NCI-H2081 treated with DMSO at 0.1 percent for 48 hours (cell line): ENCODE results near the gene CLCNKB.
"Not testable (repeated sequence)": the region's sequence is repeated elsewhere in the genome, so short reads cannot be mapped to it uniquely, and the experiment has no call there.

ENCODE experiments used
- DNase-seq: peaks from one replicate; lab custom pipeline; 2025; lab: John Stamatoyannopoulos, UW

Gene CLCNKB

DNA sequence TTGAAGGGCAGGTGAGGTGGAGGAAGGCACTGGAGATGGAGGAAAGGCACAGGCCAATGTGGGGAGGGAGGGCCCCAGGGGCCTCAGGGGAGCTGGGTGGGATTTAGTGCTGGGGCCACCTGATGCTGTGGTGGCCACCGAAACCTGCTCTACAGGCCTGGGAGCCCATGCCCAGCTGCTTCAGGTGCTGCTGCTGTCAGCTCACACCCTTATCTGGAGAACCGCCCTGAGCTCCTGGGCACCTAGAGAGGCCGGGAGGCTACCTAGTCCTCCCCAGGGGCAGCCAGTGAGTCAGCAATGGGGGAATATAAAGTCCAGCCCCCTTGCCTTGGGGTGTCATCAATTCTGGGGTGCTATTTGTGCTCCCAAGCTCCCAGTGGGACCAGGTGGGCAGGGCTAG, 17.7 kb downstream of the CLCNKB start:
- no peak for DNase-seq

DNA sequence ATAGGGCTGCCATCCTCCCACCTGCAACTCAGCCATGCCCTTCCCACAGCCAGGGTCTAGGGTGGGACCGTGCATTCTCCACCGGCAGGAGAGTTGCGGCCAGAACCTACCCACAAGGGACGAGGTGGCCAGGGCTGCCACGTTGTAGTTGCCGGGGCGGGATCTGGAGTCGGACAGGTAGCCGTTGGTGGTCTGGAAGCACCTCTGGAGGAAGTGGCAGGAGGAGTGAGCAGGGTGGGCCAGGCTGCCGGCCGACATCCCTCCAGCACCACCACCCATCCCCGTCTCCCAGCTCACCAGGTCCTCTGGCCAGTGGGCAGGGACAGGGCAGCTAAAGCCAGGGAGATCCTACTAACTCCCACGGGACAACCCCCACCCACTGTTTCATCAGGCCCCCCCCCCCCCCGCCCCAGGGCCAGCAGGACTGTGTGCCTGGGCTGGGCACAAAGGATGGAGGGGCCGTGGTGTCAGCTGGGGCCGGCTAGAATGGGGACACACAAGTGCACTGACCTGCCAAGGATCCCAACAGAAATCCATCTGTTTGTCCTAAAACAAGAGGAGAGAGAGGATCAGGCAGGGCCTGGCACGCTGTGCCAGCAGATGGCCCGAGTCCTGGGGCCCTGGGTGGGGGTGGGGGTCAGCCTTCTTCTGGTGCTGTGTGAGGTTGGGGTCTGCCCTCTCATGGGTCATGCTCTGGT, 18.6 kb downstream of the CLCNKB start:
- DNase-seq: not testable (repeated sequence)

DNA sequence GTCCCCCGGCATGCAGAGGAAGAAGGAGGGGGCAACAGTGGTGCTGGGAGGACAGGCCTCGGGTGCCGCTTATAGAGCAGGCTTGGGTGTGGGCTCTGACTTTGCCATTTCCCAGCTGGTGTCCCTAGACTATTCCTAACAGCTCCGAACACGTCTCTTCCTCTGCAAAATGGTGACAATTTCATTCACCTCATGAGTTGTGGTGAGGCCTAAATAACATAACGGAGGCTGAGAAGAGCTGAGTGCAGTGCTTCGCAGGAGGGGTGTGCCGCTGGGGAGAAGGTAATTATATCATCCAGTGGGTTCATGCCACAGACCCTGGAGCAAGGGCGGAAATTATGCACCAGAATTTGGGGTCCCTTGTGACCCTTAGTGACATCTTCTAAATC, 19.1 kb downstream of the CLCNKB start:
- not testable (repeated sequence) for DNase-seq

DNA sequence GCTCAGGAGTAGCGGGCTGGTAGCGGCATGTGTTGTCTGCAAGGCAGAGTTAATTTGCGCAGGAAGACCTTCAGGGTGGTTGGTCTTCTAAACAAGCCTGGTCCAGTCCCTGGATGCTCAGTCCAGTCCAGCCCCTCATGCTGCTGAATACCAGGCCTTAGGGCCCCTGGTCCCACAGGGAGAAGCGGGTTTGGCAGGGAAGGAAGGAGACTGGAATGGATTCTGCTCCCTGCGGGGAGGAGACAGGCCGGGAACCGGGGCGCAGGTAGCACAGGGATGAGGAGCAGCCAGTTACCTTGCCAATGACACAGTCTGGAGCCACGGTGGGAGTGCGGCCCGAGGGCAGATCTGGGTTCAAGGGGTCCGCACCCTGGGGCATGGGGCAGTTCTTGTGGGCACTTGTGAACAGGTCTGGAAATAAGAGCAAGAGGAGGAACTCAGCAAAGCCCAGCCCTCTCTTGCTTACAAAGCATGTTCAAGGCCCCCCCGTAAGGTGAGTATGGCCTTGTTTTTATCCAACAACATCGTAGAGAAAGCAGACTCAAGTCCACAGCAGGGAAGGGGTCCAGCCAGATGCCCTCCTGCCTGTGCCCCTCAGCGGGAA, 19.7 kb downstream of the CLCNKB start:
- no peak for DNase-seq

DNA sequence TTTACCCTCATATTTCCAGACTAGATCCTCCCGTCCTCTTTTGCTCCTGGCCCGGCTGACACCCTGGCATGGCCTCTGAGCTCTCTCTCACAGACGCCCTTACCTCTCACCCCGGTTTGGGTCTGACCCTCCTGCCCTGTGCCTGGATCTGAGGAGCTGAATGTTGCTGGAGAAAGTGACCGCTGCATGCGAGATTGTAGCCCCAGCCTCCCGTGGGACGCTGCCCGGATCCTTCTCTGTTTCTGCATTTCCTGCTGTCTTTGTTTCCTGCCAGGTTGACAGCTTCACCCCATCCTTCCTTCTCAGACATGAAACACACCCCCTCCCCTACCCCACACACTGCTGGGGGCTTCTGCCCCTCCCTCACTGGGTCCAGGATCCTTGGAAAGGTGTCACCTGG, 20.3 kb downstream of the CLCNKB start:
- DNase-seq: no peak

DNA sequence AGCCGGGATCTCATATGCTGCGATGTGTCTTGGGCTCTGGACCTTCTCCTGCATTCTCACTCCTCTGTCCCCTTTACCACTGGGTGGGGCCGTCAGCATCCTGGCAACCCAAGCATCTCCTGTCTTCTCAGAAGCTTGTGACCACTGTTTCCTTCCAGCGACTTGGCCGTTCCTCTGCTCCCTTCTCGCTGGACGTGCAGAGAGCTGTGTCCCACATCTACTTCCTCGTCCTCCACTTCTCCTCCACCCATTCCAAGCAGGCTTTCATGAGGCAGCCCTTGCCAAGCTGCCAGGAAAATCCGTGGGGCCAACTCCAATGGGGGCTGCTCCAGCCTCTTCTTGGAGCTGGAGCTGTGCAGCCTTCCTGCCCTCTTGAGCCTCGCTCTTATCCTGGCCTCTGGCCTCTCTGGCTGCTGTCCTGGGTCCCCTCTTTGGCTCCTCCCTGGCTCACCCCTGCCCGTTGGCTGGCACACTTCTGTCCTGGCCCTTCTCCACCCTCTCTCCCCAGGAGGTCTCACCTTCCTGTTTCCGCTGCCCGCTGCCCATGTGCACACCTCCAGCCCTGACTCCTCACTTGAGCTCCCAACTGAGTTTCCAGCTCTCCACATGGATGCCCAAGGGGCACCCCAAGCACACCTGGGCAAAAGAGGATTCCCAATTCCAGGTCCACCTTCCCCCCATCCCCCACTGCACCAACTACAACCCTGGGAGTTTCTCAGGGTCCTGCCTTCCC, 21.1 kb downstream of the CLCNKB start:
- DNase-seq: no peak

DNA sequence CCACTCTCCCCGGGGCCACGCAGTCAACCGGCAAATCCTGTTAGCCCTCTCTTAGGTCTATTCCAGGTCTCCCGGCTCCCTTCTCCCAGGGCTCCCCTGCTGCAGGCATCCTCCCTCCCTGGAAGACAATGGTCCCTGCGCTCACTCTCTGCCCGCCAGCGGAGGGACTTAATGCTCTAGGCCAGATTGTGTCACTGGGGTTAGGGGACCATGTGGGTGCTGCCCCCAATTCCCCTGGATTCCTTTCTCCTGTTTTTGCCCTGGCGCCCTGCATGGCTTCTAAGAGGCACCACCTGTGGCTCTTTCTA, 21.6 kb downstream of the CLCNKB start:
- DNase-seq: no peak

DNA sequence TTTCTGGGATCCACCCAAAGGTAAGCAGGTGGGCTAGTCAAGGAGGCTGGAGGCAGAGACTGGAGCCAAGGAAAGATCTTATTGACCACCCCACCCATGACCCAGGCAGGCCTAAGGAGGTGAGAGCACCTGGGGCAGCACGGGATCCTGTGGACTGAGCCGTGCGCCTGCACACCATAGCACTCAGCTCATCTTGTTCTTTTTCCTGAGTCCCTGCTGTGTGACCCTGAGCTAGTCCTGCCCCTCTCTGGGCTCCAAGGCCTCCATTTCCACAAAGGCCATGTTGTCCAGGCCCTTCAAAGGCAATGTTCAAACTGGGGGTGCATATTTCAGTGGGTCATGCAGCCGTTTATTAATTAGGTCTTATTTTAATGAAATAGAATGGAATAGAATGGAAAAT, 22.7 kb downstream of the CLCNKB start:
- no peak for DNase-seq

DNA sequence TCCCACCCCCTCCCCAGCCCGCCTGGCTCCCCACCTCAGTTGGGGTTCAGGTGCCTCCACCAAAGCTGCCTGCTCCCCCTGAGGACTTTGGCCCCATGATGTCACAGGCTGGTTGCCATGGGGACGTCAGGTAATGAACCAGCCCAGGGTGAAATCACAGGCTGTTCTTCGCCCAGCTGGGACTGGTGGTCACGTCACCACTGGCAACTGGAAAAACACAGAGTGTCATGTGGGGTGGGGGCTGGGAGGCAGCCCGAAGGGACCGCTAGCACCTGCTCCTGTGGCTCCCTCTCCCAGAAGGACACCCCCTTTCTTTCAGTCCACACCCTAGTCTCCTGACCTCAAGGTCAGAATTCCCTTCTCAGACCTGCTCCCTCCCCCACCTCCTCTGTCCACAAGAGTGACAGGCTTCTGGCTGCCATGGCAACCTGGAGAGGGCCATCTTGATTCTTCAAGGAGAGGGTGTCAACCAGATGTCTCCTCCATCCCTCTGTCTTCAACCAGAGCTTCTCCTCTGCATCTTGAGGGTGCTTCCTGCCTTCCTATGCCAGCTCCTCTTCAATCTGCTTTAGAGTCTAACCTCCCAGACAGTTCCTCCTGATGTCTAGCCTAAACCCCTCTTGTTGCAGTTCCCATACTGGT, 23.7 kb downstream of the CLCNKB start:
- DNase-seq: no peak

DNA sequence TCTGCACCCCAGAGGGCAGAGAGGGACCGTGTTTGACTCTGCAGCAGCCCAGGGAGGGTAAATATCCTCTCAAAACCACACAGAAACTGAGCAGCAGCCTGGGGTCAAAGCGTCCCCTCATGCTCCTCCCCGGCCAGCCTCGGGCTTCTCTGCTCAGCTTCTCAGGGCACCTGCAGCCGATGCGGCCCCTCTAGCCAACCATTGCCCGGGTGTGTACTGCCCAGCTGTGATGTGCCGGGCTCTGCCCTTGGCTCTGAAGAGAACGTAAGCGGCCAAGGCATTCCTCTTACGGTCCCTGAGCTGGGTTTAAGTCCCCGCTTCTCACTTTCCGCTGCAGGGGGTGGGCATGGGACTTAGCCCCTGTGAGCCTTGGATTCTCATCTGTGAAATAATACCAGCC, 24.4 kb downstream of the CLCNKB start:
- DNase-seq: no peak

DNA sequence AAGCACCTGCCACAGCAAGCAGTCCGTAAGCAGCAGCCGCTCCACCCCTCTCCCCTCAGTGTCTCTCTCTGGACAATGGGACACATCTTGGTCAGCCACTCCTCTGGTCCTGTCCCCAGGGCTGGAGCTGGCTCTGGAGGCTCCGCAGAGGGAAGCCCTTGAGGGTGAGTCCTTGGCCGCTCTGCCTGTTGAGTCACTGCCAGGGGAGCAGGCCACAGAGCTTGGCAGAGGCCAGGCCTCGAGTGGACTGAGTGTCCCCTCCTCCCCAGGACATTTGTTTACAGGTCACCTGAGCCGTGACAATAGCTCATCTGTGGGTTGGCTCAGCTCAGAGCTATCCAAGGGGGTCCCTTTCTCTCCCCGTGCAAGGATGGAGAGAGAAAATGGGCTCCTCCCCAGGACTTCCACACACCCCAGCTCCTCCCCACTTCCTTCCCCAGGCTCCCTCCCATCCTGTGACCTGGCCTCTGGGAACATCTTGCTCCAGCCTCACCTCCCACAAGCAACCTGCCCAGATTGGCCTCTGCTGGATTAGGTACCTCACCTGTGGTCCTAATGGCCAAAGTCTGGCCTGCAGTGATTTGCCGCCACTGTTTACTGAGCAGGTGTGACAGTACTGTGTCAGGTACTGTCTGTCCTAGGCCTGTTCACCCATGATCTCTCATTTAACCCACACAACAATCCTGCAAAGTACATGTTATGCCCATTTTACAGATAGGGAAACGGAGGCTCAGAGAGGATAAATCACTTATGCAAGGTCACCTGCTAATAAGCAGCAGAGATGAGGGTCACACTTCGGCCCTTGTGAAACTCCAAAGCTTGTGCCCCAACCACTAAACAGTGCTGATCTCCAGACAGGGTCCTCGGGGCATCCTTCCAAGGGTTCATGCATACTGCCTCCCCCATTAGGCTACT, 25.0 kb downstream of the CLCNKB start:
- no peak for DNase-seq

DNA sequence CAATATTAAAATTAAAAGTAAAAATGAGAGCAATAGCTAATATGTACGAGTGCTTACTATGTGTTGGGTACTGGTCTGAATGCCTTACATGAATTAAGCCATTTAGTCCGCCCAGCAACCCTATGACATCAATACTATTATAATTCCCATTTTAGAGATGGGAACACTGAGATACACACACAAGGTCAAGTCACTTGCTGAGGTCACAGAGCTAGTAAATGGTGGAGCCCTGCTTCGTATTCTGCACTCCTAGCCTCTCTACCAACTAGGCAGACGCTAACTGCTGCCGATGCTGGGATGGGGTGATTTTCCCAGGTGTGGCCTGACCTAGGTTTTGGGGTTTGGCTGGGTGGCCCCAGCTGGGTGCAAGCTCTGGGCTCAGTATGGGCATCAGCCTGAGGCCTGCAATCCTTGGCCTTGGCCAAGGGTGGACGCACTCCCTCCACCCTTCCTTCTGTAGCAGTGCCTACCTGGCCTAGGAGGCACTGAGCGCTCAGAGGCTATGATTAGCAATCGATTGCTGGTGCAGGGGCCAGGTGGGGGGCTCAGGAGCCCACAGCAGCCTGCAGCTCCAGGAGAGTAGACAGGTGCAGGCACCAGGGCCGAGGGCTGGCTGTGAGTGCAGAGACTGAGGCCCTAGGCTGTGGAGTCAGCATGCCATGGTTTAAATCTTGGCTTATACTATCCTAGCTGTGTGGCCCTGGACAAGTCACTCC, 27.2 kb downstream of the CLCNKB start:
- DNase-seq: no peak

DNA sequence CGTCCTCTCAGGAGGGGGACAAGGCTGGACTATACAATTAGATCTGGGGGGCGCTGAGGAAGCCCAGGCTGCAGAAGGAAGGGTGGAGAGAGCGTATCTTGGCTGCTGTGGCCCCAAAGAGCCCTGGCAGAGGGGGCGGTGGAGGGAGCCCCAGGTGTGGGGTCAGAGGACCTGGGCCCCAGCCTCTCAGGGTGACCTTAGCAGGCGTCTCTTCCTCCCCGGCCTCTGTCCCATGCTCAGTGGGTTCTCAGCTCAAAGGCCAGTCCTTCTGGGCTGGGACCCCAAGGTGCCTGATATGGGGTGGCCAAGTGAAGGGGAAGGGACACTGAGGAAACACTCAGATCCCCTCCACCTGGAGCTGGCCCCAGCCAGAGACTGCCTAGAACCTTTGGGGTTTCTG, 28.0 kb downstream of the CLCNKB start:
- DNase-seq: no peak

DNA sequence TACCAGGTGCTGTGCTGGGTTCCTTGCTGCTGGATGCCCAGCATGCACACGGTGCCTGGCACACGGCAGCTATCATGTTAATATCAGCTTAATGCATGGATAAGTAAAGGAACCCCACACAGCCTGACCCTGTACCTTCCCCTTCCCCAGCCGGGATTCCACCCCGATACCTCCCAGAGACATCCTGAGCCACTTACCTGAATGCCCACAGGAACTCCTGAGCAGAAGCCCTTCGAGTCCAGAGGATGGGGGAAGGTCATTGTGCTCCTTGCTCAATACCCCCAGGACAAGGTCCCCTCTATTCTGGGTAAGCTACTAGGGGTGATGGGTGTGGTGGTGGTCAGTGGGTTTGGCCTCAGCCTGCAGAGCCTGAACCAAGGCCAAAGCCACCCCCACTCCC, 28.5 kb downstream of the CLCNKB start:
- no peak for DNase-seq

DNA sequence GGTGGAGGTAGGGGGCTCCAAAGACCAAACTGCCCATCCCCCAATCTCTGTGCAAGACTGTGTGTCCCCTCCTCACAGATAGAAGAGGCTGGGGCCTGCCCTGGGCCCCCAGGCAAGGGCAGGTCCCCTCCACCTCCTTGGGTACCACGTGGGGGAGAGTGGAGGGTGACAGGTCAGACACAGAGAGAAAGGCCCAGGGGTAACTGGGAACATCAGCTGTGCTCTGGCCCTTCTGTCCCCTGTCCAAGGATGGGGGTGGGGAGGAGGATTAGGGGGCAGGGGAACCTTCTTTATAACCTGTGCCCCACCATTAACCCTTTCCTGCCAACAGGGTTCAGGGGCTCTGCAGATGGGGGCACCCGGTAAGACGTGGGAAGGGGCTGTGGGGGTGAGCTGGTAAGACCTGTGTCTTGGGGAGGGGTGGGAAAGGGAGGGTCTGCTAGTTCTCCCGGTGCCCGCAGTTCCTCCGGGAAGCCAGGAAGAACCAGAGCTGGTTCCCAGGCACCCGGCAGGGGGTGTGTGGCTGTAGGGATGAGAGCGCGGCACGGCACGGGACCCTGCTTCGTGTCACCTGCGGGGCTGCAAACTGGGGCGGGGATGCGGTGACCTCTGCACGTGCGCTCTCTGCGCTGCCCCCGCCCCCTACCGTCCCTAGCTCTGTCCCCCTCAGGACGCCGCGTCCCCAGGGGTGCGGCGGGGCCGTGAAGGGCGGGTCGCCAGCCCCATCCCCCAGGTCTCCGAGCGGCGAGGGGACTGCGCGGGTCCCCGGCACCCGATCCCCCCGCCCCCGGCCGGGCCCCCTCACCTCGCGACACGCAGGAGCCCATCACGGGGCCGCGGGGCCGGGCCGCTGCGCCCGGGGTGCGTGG, 29.3 kb downstream of the CLCNKB start:
- no peak for DNase-seq

DNA sequence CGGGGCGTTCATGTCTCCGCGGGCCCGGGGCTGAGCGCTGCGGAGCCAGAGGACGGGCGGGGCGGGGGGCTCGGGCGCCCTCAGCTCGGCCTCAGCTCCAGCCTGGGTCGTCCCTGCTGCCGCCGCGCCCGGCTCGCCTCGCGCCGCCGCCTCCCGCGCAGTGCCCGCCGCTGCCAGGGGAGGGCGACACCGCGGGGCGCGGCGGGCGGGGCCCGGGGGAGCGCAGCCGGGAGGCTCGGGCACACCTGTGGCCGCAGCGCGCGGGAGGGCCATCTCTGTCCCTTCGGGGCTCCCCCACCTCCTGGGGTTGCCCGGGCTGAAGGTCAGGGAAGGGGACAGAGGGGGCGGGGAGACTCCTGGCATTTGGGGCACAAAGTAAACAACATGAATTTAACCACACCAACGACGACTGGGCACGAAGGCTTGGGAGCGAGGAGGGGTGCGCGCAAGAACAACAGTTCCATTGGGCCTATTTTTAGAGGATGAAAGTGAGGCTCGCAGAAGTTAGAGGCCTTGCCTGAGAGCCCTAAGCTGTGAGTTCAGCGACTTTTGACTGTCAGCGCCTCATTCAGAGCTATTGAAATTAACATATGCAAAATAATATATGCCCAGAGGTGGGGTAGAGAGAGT, 30.0 kb downstream of the CLCNKB start, which contains the start of gene FAM131C:
TSS of gene FAM131C (minus strand) at position 162 of the 630 bp plus-strand sequence. CDS start 209 bp downstream, outside the sequence.
- DNase-seq: no peak

DNA sequence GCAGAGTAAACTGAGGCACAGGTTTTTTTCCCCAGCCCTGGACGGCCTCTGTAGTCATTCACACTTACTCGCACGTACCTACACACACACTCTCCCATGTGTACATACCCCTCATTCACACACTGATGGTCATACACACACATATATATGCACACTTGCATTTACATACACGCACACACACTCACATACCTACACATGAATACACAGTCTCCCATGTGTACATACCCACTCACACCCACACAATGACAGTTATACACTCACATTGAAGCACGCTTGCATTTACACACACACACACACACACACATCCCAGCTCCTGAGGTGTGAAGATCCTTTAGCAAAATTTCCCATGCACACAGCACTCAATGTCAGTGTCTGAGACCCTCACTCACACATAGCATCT, 30.6 kb downstream of the CLCNKB start:
- no peak for DNase-seq

DNA sequence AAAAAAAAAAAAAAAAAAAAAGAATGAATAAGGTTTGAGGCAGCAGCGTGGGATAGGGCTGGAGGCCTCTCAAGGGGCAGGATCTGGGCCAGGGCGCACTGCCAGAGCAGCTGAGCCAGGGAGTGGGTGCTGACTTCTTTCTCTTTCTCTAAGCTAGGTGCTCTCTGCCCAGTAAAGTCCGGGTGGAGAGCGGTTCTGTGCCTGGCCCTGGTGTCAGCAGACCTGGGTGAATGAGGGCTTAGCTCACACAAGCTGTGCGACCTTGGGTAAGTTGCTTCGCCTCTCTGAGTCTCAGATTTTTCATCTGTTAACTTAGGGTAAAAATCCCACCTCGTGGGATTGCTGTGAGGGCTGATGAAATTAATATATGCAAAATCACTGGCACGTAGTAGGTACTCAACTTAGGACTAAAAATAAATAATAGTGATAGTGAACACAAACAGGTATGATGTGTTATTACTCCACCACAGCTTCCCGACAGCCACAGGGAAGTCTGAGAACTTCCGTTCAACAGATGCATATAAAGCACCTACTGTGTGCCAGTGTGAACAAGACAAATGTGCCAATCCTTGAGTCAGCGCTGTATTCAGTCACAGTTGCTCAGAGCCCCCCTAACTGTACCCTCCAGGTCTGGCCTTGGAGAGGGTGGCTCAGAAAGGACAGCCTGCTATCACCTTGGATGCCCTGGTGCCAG, 31.9 kb downstream of the CLCNKB start:
- DNase-seq: no peak
